Fibroblast of villous mesenchyme (primary cell): ENCODE results near the gene CPZ. TPM values are rescaled to one million over a fixed set of nuclear protein-coding genes. Genes with fewer than 3 reads are reported as not detected.

Source experiments
- DNase-seq: peaks from one replicate; pipeline ENCODE4 v3.0.0-alpha.2; 2010; ENCODE audit warnings: low read depth
- H3K4me3 ChIP-seq: 2 replicates; pipeline ENCODE4 v1.5.1; 2011; ENCODE audit warnings: low read depth, mild to moderate bottlenecking, low read length
- total RNA-seq: library from RNA; depleted of rRNA; stranded (reverse); fragments of >200 nt; gene quantifications from 2 replicates; pipeline ENCODE4 v1.2.3, GENCODE V29; 2012
- TF ChIP-seq, protein P1 (sequence below): IDR thresholded peaks from 2 replicates; pipeline ENCODE4 v1.5.1; 2012; ENCODE audit warnings: low read depth, mild to moderate bottlenecking, low read length; ENCODE audit not compliant: insufficient read depth

CPZ gene
- total RNA-seq, 1 donor = 19.0 TPM

DNA sequence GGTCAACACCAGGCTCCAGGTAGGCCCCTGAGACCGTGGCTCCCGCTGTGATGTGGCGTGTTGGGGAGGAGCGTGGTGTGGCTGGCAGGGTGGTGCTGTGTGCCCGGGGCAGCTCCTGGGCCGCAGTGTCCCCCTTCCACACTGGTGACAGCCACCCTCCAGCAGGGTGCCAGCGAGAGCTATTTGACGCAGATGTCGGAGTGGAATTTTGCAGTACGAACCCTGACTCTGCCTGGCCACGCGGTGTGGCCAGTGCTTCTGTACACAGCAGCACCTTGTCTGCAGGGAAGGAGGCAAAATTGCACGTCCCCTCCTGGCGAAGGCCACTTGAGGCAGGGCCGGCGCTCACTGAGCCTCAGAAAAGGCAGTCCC lies 53.2 kb downstream of the CPZ start:
- DNase-seq = no peak
- H3K4me3 ChIP-seq = no peak overlapping the region
- TF ChIP-seq, protein P1, sequence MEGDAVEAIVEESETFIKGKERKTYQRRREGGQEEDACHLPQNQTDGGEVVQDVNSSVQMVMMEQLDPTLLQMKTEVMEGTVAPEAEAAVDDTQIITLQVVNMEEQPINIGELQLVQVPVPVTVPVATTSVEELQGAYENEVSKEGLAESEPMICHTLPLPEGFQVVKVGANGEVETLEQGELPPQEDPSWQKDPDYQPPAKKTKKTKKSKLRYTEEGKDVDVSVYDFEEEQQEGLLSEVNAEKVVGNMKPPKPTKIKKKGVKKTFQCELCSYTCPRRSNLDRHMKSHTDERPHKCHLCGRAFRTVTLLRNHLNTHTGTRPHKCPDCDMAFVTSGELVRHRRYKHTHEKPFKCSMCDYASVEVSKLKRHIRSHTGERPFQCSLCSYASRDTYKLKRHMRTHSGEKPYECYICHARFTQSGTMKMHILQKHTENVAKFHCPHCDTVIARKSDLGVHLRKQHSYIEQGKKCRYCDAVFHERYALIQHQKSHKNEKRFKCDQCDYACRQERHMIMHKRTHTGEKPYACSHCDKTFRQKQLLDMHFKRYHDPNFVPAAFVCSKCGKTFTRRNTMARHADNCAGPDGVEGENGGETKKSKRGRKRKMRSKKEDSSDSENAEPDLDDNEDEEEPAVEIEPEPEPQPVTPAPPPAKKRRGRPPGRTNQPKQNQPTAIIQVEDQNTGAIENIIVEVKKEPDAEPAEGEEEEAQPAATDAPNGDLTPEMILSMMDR = no peak

DNA sequence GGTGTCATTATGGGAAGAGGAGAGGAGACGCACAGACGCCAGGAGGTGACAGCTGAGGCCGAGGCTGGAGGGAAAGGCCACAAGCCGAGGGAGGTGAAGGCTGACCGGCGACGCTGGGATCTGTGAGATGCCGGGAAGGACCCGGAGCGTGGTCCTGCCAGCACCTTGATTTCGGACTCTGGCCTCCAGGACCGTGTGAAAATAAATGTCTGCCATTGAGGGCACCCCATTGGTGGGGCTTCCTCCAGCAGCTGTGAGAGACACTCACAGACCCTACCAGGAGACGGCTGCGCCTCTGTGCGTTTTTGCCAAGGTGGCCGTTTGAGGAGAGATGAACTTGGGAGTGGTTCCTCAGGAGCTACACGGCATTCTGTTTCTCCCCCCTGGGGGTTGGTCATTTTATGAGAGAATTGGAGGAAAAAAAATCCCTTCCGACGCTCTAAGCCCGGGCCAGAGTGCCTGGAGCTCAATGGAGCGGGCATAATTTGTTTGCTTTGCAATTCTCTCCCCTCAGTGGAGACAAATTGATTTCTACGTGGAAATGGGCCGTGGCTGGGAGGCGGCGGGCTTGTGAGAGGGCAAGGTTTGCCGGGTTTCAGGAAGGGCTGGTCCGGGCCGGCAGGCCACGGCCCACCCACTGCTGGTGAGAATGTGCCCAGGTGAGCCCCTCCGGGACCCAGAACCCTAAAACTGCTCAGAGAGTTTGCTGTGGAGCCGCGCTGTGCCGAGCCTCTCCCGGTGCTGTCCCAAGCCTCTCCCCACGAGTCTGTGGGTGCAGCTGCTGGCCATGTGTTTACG lies 53.9 kb downstream of the CPZ start:
- TF ChIP-seq, protein P1 = no peak
- no peak for DNase-seq
- H3K4me3 ChIP-seq = no peak overlapping the region

DNA sequence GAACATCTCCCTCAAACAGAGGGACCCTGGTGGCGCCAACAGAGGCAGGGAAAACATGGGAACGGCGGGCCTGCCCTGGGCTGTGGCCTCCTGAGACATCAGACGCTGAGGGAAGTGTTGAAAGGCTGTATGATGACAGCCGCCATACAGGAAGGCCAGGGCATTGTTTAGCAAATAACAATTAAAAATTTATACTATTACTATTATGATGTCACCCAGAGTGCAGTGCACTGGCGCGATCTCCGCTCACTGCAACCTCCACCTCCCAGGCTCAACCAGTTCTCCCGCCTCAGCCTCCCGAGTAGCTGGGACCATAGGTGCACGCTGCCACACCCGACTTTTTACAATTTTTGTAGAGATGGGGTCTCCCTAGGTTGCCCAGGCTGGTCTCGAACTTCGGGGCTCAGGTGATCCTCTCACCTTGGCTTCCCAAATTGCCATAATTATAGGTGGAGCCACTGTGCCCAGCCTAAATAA lies 54.6 kb downstream of the CPZ start:
- no peak for DNase-seq
- H3K4me3 ChIP-seq = no peak overlapping the region
- TF ChIP-seq, protein P1 = no peak

DNA sequence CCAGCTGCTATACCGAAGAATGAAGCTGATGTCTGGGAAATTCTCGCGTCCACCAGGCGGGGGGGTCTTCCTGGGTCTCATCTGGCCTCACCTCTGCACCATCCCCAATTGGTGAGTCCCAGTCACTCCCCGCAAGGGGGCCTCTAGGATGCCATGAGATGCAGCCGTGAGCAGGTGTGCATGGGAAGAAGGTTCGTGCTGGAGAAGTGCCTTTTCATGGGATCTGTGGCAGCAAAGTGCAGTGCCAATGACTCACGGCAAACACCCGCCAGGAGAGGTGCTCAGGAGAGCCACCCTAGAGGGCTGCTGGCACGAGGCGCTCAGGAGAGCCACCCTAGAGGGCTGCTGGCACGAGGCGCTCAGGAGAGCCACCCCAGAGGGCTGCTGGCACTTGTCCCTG lies 55.1 kb downstream of the CPZ start:
- DNase-seq = no peak
- TF ChIP-seq, protein P1 = no peak

DNA sequence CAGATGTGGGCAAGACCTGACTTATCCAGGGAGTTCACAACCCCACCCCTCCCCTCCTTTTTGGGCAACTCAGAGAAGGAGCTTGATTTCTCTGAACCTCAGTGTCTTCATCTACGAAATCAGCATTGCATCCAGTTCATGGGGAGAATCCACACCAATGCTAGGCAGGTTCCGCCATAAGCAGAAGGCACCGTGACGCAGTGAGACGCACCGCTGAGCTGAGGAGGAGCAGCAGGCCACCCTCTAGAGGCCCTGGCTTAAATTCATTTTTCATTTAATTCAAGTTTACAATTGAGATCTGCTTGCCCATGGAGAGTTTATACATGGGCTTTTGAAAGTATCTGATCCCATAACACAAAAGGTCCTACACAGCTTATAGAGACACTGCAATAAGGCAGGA lies 55.7 kb downstream of the CPZ start:
- DNase-seq = no peak
- TF ChIP-seq, protein P1 = no peak

More for the DNA sequence above, 55.1 kb downstream of the CPZ start:
- no peak overlapping the region for H3K4me3 ChIP-seq

DNA sequence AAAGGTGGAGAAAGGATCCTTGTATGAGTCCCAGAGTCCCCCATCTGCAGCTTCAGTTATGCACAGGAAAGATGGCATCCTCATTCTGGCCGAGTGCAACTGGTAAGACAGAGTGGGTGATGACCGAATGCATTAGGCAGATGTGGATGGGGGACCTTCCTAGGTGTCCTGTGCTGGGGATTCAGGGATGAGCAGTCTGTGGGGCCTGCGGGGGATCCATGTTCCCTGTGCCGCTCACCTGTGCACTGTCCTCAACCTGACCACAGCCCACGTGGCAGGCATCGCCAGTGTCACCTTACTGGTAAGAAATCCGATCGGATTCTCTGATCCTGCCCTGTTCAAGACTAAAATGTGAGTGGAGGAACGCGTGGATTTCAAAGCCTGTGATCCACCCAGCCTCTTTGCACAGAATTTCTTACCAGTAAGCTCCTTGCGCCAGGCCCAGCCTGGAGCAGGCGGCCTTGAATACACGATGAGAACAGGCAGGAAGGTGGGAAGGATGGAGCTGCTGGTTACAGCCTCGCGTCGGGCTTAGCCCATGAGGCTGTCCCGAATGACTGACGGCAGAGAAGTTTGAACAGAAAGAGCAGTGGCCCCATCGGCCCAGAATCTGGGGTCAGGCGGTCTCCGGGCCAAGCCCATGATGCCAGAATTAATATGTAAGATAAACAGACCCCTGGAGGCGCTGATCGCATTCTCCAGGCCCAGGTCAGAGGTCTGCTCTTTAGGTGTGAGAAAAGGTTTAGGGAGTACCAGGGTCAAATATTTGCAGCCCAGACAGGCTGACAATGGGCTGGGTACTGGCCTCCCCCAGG lies 56.5 kb downstream of the CPZ start:
- no peak for DNase-seq
- no peak overlapping the region for H3K4me3 ChIP-seq
- TF ChIP-seq, protein P1 = no peak

More for the DNA sequence above, 55.7 kb downstream of the CPZ start:
- H3K4me3 ChIP-seq = no peak overlapping the region
